Bone marrow (tissue), 2 donors: ENCODE data around the gene SUPT5H.

Experiments
- DNase-seq, 2 donors: peaks; one replicate each; lab custom pipeline; 2025; lab: John Stamatoyannopoulos, UW

Gene SUPT5H

DNA sequence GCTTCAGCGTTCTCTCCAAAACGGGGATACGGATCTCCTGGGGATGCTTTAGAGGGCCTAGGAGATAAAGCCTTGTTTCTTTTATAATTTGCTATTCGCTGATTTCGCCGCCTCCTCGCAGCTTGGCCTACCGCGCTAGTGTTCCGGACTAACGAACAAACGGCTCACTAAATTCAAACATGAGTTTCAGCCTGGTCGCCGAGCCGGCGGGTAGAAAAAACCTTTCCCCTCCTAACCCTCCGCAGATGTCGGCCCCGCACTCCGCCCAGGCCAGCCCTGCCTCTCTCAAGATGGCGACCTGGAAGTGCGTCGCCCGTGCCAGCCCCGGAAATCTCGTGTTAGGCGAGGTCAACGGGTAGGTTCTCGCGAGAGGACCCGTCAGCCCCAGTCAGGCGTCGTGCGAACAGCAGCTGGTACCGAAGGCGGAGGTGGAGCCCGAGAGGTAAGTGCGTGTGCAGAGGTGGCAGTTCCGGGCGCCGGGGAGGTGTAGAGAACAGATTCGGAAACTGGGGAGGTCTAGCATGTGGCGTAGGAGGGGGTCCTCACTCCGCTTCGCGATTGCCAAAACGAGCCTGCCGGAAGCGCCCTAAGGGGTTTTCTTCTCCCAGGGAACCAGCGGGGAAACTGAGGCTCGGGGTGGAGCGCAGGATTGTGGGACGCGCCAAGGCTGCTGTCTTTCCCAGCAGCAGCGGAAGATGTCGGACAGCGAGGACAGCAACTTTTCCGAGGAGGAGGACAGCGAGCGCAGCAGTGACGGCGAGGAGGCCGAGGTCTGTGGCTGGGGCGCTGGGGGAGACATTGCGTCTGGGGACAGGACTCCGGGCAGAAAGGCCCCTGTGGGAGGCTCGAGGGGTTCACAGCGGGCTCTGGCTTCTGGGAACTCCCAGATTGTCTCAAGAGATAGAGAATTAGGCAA is at the start of gene SUPT5H:
Gene SUPT5H, plus strand, starts transcription at position 387 of the 916 bp plus-strand sequence. Its CDS starts 309 bp downstream, at position 696.
- DNase-seq: peak; percentile 78 to 92

DNA sequence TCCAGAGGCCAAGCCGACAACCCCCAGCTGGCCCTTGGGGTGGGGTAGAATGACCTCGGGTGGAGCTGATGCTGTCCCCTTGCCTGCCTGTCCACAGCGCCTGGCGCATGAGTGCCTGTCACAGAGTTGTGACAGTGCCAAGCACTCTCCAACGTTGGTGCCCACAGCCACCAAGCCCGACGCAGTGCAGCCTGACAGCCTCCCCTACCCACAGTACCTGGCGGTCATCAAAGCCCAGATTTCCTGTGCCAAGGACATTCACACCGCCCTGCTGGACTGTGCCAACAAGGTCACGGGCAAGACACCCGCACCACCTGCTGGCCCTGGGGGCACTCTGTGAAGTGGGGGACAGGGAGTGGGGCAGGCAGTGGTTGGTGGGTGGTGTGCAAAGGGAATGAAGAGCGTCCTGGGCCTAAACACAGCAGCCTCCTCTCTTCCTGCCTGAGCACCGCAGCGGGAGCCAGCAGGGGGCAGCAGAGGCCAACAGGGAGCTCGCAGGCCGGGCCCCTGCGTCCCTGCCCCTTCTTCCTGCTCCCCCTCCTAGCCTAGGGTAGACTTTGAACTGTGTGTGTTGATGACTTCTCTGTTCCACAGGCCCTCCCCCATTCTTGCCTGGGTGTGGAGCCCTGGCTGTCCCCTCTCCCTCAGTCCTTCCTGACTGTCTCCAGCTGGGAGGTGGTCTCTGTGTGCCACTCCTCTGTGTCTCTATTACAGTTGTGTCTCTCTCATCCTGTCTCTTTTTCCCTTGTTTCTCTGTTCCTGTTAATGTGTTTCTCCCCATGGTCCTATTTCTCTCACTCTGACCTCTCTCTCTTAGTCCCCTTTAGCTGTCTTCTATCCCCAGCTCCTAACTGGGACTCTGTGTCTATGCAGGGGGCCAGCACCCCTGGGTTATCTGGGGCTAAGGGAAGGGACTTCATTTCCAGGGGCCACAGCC is 47.8 kb upstream of the SUPT5H start:
- DNase-seq: peak; percentile 83 to 90

DNA sequence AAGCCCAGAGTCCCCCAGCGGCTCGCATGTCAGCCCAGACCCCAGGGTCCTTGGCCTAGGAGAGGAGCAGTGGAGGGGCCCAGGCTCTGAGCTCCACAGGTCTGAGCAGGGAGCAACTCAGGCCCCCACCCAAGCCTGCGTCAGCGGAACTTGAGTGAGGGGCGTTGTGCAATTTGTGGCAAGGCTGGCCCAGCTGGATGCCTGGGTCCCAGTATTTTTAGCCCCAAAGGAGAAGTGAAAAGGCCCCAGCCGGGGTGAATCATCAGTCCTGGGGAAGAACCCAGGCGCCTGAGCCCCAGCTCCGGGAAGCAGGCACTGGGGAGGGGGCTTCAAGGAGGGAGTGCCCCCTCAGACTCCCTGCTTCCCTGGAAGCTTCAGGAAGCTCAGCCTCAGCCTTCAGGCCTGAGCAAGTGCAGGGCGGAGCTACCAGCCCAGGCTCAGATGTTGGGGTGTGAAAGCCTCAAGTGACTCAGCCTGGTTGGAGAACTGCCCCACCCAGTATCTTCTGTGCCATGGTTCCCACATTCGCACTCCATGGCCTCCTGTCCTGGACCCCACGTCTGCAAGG is 47.0 kb upstream of the SUPT5H start:
- peak; percentile 64 to 83 for DNase-seq

DNA sequence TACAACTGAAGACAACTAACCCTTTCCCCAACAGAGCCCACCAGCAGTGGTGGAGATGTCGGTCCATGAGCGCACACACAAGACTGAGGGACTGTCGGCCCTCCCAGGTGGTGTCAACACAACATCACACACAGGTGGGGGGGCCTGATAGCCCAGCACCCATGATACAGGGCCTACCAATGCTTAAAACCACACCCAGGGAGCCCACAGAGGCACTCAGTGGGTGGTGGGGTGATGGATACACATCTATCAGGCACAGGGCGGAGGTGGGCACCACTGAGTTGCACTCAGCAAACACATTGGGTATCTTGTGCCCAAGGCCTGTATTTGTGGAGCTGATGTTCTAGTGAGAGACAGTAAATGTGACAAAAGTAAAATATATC is 45.7 kb upstream of the SUPT5H start:
- DNase-seq: no peak

DNA sequence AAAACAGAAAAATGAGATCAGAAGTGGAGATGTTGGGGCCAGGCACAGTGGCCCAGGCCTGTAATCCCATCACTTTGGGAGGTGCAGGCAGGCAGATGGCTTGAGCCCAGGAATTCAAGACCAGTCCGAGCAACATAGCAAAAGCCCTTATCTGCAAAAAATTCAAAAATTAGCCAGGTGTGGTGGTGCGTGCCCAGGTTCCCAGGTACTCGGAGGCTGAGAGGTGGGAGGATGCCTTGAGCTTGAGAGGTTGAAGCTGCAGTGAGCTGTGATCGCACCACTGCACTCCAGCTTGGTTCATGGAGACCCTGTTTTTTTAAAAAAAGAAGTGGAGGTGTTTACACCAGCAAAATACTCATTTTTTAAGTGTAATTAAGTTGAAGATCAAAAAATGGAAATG is 45.3 kb upstream of the SUPT5H start:
- no peak for DNase-seq

DNA sequence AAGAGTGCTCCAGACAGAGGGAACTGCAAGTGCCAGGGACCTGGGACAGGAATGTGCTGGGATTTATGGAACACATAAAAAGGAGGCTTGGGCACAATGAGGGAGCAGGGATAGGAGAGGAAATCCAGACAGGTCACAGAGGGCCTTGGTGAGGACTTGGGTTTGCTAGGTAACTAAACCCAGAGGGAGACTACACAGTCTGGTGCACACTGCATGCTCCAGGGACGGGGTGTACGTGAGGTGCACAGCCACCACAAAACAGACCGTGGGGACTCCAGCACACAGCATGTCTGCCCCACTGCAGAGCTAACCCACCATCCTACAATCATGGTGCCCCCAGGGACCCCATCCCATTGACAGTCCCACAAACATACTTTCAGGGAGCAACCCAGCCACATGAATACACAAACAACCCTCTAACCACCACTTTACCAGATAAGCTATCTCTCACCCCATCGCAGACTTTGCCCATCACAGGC is 44.3 kb upstream of the SUPT5H start:
- no peak for DNase-seq

DNA sequence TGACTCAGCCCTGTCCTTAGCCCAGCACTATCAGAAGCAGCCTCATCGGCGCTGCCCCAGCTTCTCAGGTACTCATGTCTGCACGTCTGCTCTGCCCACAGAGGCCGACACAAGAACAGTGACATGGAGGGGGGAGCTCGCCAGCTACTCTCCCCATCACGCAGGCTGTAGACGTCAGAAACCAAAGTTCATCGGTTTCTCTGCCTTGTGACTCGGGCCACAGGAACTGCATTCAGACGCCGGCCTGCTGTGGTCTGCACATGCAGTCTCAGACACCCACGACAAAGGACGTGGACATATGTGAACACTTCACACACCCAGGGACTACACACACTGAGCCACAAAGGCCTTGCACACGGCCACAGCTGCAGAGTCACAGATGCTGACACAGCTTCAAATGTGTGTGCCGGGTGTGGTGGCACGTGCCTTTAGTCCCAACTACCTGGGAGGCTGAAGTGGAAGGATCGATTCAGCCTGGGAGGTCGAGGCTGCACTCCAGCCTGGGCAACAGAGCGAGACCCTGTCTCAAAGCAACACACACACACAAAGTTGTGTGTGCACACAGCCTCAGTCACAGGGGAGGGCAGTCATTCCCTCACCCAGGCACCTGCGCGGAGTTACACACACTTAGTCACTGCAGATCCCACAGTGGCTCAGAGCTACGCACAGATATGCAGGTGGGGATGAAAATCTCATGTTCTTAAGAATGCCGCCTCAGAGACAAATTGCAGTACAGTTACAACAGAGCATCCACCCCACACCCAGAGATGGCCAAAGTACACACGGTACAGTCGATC is 43.6 kb upstream of the SUPT5H start:
- DNase-seq: no peak

DNA sequence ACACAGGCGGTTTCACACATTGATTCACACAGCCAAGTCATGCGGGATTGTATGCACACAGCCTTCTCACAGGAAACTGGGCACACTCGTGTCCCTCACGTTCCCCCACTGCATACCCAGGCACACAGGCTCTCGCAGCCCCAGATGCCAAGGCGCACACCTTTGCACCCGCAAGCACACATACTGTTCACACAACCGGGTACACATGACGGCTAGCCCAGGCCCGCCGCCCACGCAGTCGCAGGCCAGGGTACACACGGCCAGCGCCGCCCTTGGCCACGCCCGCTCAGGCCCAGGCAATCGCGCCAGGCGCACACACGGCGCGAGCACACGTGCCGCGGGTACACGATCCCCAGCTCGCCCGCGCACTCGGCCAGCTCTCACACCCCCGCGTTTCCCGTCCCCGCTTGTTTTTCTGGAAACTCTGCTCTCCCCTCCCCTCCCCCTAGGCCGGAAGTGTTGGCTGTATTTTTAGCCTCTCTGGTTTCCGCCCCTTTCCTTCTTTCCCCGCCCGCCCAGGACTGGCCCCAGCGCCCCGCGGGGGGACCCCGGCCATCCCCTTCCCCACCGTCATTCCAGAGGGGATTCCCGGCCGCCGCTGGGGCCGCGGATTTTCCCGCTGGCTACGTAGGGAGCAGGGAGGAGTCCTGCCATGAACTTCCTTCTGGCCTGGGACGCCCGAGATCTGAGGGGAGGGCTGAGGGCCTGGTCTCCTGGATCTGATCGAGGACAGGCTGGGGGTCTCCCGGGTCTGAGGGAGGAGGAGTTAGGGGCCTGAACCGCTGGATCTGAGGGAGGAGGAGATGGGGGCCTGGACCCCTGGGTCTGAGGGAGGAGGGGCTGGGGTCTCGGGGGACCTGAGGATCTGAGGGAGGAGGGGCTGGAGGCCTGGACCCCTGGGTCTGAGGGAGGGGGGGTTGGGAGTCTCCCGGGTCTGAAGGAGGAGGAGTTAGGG is 42.8 kb upstream of the SUPT5H start:
- peak; percentile 79 to 95 for DNase-seq

DNA sequence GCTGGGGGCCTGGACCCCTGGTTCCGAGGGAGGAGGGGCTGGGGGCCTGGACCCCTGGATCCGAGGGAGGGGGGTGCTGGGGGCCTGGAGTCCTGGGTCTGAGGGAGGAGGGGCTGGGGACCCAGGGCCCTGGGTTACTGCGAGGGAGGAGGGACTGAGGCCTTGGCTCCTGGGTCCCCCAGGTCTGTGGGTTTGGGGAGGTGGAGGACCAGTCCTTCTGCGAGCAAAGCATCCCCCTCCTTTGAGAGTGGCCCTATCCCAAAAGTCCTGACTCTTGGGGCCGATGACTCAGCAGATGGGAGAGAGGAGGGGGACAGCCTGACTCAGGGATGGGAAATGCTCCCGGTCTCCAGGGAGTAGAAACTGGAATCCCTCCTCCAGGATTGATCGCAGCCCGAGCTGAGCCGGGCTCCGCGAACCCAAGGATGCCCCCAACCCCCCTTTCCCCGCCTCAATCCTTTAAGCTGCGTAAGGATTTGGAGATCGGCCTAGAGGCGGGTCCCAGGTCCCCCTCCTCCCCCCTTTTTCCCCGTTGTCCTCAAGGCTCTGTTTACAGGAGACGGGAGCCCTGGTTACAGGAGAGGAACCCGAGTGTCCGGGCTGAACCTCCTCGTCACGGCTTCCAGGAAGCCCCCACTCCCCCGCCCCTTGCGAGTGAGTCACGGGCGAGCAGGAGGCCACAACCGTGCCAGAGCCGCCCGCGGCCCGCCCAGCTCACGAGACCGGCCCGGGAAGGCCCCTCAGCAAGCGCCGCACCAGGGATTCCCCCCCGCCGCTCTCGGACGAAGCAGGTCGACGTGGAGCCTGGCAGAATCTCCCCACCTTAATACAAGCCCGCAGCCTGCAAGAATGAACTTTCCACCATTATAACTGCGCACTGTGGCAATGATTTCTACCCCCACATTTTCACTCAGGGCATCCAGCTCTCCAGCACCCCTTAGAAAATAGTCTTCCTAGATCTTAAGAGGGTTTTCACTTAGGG is 41.8 kb upstream of the SUPT5H start:
- peak; percentile 86 to 96 for DNase-seq

DNA sequence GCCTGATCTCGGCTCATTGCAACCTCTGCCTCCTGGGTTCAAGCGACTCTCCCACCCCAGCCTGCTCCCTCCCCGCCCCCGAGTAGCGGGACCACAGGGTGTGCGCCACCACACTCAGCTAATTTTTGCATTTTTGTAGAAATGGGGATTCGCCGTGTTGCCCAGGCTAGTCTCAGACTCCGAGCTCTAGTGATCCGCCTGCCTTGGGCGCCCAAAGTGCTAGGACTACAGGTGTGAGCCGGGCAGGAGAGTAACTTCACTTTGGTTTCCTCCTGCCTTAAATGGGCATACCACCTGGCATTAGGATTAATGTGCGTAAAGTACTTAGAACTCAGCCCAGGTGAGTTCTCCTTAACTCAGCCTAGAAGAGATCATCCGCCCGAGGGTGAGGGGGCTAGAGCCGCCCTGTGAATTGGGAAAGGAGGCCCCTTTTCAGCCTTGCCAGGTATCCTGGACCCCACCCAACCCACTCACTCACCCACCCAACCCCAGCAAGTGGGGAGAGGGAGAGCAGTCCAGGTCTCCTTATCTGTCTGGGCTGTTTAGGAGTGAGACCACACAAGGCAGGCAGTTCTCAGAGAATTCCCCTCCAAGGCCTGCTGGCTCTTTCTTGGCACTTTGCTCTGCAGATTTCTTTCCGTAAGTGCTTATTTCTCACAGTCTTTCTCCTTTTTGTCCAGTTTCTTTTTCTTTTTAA is 40.0 kb upstream of the SUPT5H start:
- no peak for DNase-seq

DNA sequence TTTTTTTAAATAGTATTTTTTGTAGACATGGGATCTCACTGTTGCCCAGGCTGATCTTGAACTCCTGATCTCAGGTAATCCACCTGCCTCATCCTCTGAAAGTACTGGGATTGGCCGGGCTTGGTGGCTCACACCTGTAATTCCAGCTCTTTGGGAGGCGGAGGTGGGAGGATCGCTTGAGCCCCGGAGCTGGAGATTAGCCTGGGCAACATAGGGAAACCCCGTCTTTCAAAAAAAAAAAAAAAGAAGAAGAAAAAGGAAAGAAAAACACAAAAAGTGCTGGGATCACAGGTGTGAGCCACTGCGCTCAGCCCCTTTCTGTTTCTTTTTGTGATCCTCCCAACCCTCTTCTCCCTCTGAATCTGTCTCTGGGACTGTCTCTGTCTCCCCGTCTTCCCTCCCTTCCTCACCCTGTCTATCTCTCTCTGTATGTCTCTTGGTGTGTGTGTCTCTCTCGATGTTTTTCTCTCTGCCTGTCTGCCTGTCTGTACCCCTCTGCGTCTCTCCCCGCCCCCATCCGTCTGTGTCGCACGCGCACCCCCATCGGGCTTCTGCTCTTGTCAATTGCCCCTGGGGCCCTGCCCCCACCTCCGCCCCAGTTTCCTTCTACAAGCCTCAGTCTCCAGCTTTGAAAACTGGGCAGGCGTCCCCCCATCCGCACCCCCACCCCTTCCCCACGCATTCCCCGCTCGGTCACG is 39.3 kb upstream of the SUPT5H start:
- peak in 1 of 2 donors; percentile 89 for DNase-seq

DNA sequence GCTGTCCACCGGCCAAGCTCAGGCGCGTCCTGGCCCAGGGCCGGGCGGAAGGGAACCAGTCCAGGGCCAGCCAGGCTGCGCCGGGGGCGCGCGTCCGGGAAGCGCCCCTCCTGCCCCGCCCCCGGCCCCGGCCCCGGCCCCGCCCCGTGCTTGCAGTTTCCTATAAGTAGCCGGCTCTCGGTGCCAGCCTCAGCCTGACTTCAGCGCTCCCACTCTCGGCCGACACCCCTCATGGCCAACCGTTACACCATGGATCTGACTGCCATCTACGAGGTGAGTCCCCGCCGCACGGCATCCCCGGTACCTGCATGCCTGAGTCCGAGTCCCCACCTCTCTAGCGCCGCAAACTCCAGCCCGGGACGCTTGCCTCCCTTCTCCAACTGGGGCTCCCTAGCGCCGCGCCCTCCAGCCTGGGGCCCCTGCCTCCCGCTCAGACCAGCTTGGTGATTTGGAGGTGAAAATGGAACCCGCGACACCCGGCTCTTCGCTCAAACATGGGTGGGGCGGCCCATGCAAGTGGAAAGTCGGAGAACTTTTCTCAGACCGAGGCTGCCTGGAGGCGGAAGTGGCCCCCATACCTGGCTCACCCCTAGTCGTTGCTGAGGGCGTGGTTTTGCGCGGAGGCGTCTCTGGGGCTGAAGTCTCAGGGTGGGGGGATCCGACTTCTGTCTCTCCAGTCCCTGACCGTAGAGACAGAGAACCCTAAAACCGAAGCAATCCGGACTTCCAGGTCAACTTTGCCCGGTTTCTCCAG is 38.5 kb upstream of the SUPT5H start, which contains the start of gene ZFP36:
Gene ZFP36, plus strand, starts transcription at position 192 of the 754 bp plus-strand sequence. Its CDS starts 58 bp downstream, at position 250.
- peak; percentile 79 to 93 for DNase-seq

DNA sequence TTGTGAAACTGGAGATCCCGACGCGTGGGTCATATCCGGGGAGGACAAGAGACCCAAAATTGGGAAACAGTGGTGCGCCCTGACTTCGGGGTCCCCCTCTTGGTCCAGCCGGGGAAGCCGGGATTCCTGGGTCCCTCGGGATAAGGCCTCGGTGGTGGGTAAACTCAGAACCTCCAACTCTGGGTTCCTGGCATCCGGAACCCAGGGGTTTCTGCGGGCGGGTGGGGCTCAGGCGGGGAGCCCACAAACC is 38.0 kb upstream of the SUPT5H start:
- no peak for DNase-seq

DNA sequence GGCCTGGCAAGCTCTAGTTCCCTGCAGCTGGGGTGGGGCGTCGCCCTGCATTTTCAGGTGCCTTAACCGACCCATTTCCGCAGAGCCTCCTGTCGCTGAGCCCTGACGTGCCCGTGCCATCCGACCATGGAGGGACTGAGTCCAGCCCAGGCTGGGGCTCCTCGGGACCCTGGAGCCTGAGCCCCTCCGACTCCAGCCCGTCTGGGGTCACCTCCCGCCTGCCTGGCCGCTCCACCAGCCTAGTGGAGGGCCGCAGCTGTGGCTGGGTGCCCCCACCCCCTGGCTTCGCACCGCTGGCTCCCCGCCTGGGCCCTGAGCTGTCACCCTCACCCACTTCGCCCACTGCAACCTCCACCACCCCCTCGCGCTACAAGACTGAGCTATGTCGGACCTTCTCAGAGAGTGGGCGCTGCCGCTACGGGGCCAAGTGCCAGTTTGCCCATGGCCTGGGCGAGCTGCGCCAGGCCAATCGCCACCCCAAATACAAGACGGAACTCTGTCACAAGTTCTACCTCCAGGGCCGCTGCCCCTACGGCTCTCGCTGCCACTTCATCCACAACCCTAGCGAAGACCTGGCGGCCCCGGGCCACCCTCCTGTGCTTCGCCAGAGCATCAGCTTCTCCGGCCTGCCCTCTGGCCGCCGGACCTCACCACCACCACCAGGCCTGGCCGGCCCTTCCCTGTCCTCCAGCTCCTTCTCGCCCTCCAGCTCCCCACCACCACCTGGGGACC is 37.6 kb upstream of the SUPT5H start:
- DNase-seq: no peak

DNA sequence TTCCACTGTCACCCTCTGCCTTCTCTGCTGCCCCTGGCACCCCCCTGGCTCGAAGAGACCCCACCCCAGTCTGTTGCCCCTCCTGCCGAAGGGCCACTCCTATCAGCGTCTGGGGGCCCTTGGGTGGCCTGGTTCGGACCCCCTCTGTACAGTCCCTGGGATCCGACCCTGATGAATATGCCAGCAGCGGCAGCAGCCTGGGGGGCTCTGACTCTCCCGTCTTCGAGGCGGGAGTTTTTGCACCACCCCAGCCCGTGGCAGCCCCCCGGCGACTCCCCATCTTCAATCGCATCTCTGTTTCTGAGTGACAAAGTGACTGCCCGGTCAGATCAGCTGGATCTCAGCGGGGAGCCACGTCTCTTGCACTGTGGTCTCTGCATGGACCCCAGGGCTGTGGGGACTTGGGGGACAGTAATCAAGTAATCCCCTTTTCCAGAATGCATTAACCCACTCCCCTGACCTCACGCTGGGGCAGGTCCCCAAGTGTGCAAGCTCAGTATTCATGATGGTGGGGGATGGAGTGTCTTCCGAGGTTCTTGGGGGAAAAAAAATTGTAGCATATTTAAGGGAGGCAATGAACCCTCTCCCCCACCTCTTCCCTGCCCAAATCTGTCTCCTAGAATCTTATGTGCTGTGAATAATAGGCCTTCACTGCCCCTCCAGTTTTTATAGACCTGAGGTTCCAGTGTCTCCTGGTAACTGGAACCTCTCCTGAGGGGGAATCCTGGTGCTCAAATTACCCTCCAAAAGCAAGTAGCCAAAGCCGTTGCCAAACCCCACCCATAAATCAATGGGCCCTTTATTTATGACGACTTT is 36.8 kb upstream of the SUPT5H start:
- DNase-seq: no peak
